Measurements from ENCODE around the gene RPS10. TPM values are rescaled to one million over a fixed set of nuclear protein-coding genes. Genes with fewer than 3 reads are reported as not detected.

Gene RPS10
- total RNA-seq, 4 donors from 2014 or later: 983 to 4,649 (median 2,673) TPM

DNA sequence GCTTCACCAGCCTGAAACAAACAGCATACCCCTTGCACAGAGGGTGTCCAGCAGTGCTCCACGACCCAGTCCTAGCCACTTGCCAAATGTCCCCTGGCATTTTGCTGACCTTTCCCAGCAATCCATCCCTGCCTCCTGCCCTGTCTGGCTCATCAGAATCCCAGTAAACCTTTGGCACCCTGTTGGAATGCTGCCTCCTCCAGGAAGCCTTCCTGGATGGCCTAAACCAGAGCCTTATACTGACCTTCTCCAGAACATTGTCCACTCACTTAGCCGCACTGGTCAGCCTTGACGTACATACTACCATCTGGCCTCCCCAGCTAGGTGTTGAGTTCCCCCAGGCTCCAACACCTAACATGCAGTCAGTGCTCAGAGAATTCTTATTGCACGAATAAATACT lies 38.0 kb upstream of the RPS10 start:
- Histone ChIP-seq H3K27me3 (peaks cover 0 to 50% (median 2%) of the 10 kb centered on the region in 4 donors), H3K36me3 (no peaks in the 10 kb centered on the region), H3K9me3 (no peaks in the 10 kb centered on the region), H3K4me3 (no peak overlapping the region), H3K27ac (no peak overlapping the region), H3K4me1 (peaks cover 8 to 19% (median 8%) of the 10 kb centered on the region in 3 donors)
- intact Hi-C loops (cut with DNase I): no loop called here
- no peak for DNase-seq
- TF ChIP-seq, protein P1, sequence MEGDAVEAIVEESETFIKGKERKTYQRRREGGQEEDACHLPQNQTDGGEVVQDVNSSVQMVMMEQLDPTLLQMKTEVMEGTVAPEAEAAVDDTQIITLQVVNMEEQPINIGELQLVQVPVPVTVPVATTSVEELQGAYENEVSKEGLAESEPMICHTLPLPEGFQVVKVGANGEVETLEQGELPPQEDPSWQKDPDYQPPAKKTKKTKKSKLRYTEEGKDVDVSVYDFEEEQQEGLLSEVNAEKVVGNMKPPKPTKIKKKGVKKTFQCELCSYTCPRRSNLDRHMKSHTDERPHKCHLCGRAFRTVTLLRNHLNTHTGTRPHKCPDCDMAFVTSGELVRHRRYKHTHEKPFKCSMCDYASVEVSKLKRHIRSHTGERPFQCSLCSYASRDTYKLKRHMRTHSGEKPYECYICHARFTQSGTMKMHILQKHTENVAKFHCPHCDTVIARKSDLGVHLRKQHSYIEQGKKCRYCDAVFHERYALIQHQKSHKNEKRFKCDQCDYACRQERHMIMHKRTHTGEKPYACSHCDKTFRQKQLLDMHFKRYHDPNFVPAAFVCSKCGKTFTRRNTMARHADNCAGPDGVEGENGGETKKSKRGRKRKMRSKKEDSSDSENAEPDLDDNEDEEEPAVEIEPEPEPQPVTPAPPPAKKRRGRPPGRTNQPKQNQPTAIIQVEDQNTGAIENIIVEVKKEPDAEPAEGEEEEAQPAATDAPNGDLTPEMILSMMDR (IDR thresholded peaks at IDR 0.05): no peak
- TF ChIP-seq POLR2A (IDR thresholded peaks at IDR 0.05): no peak
- 66 to 68% methylated on average over 4 of the region's 4 CpGs for WGBS, 2 donors

DNA sequence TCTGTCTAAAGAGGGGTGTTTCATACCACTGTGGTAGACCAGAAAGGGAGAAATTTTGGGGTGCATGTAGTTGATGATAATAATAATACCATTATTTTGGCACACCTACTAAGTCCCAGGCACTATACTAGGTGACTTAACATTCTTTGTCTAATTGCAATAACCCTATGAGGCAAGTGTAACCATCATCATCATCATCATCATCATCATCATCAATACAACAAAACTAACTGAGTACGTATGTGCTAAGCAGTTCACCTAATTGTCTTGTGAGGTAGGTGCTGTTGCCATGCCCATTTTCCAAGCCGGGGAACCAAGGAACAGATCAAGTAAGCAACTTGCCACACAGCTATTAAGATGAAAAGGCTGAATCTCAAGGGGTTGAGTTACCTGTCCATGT lies 37.4 kb upstream of the RPS10 start:
- DNase-seq: no peak
- TF ChIP-seq, protein P1 (IDR thresholded peaks at IDR 0.05): no peak
- no peak for TF ChIP-seq POLR2A (IDR thresholded peaks at IDR 0.05)
- peaks cover 8 to 19% (median 8%) of the 10 kb centered on the region in 3 donors for H3K4me1 ChIP-seq
- intact Hi-C loops (cut with DNase I): no loop called here
- no peak overlapping the region for H3K4me3 ChIP-seq
- 60 to 80% methylated on average over 1 to 2 of the region's 2 CpGs for WGBS, 2 donors
- H3K9me3 ChIP-seq: no peaks in the 10 kb centered on the region
- no peak overlapping the region for H3K27ac ChIP-seq
- H3K27me3 ChIP-seq: peaks cover 0 to 47% (median 2%) of the 10 kb centered on the region in 4 donors
- H3K36me3 ChIP-seq: no peaks in the 10 kb centered on the region

DNA sequence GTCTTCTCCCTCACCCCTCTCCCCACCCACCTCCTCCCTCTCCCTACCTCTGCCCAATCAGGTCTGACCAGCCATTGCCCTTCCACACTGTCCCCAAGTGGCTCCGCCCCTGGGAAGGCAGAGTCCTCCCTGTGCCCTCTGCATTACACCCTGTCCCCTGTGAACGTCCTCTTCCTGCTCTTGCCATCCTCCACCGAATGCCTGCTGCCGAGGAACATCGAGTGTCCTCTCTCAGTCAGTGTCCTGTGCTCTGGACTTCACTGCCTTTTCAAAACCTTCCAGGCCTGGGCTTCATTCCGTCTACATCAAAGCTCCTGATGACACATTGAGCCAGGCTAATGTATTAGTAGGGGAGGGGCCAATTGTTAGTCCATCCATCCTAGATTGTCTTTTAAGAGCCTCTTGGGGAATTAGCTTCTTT lies 36.7 kb upstream of the RPS10 start:
- DNase-seq: no peak
- peaks cover 8 to 19% (median 8%) of the 10 kb centered on the region in 3 donors for H3K4me1 ChIP-seq
- TF ChIP-seq, protein P1 (IDR thresholded peaks at IDR 0.05): no peak
- no peak for TF ChIP-seq POLR2A (IDR thresholded peaks at IDR 0.05)
- WGBS, 2 donors: 47 to 48% methylated on average over 6 of the region's 6 CpGs
- no peak overlapping the region for H3K4me3 ChIP-seq
- no peak overlapping the region for H3K27ac ChIP-seq
- H3K36me3 ChIP-seq: no peaks in the 10 kb centered on the region
- H3K27me3 ChIP-seq: peaks cover 0 to 47% (median 2%) of the 10 kb centered on the region in 4 donors
- H3K9me3 ChIP-seq: no peaks in the 10 kb centered on the region
- intact Hi-C loops (cut with DNase I): no loop called here

DNA sequence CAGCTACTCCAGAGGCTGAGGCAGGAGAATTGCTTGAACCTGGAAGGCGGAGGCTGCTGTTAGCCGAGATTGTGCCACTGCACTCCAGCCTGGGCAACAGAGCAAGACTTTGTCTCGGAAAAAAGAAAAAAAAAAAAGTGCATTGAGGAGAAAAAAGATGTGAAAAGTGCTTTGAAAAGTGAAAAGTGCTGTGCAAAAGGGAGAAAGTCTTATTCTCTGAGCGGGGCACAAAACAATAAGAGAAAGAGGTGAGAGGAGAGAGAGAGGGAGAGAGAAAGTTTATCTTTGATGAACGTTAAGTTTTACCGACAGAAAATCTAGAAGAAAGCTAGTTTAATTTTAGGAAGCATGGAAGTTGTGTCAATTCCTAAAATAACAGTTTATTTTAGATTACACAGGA lies 36.1 kb upstream of the RPS10 start:
- no peak overlapping the region for H3K4me3 ChIP-seq
- no peaks in the 10 kb centered on the region for H3K36me3 ChIP-seq
- no peaks in the 10 kb centered on the region for H3K9me3 ChIP-seq
- intact Hi-C loops (cut with DNase I): no loop called here
- 68 to 80% methylated on average over 6 of the region's 6 CpGs for WGBS, 2 donors
- TF ChIP-seq, protein P1 (IDR thresholded peaks at IDR 0.05): no peak
- no peak for TF ChIP-seq POLR2A (IDR thresholded peaks at IDR 0.05)
- H3K27ac ChIP-seq: no peak overlapping the region
- H3K4me1 ChIP-seq: peaks cover 8 to 19% (median 8%) of the 10 kb centered on the region in 3 donors
- H3K27me3 ChIP-seq: peaks cover 0 to 43% (median 2%) of the 10 kb centered on the region in 4 donors
- DNase-seq: no peak

DNA sequence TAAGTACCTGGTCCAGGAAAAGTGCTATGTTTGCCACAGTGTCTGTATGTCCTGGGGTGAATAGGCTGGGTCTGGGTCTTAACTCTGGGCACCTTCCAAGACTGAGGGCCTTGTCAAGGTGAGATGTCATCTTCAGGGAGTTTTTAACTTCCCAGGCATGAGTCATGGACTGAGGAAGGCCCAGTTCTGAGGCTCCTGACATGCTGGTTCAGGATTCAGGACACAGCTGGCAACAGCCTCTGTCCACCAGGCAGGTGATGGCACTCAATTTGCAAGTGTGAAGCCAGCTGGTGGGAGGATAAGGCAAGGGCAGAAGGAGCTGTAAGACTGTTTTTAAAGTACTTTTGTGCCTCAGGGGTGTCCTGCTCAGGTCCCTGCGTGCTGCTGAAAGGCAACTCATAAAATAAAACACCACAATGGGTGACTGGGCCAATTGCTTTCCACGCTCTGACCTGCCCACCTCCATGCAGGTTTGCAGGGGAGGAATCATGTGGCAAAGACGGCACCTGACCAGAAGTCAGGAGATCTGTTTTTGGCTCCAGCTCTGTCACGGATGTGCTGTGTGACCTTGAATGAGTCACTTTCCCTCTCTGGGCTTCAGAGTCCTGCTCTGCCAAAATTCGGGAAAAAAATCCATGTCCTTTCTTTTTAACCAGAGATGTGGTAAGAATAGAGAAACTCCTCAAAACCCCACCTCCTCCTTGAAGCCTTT lies 35.1 kb upstream of the RPS10 start:
- H3K9me3 ChIP-seq: no peaks in the 10 kb centered on the region
- H3K27me3 ChIP-seq: peaks cover 0 to 33% (median 0%) of the 10 kb centered on the region in 4 donors
- WGBS, 2 donors: 38 to 53% methylated on average over 2 to 4 of the region's 5 CpGs
- no peak overlapping the region for H3K4me3 ChIP-seq
- no peak for DNase-seq
- peaks cover 6 to 14% (median 7%) of the 10 kb centered on the region in 3 donors for H3K4me1 ChIP-seq
- TF ChIP-seq, protein P1 (IDR thresholded peaks at IDR 0.05): no peak
- TF ChIP-seq POLR2A (IDR thresholded peaks at IDR 0.05): no peak
- intact Hi-C loops (cut with DNase I): no loop called here
- H3K36me3 ChIP-seq: no peaks in the 10 kb centered on the region
- H3K27ac ChIP-seq: no peak overlapping the region
